SK-N-SH (cell line): ENCODE data around the gene FAM107A. TPM values are rescaled to one million over a fixed set of nuclear protein-coding genes. Genes with fewer than 3 reads are reported as not detected.

Experiments used
- CTCF ChIA-PET: fragments of 300-600, 350-600 bp; formaldehyde crosslinking; extraction: SDS; loops from one replicate; lab custom pipeline; 2021; lab: Yijun Ruan, JAX
- POLR2A ChIA-PET: fragments of 350-600 bp; sonication (Branson Sonifier 250); formaldehyde crosslinking; extraction: SDS; loops from one replicate; lab custom pipeline; 2020; ENCODE audit warnings: antibody characterized with exemption, inconsistent platforms; lab: Yijun Ruan, JAX
- DNase-seq: peaks from one replicate; pipeline ENCODE4 v3.0.0; 2012
- H2AFZ ChIP-seq: fragments of 200-600 bp; sonication (generic); 2 replicates; pipeline ENCODE4 v1.8.1; 2016; ENCODE audit warnings: antibody characterized with exemption, mild to moderate bottlenecking, low read depth
- H3F3A ChIP-seq: fragments of 200-600 bp; sonication (generic); replicated peaks from 2 replicates; pipeline ENCODE3; 2016; ENCODE audit warnings: antibody characterized with exemption, mild to moderate bottlenecking; ENCODE audit not compliant: insufficient read depth
- H3K27ac ChIP-seq, 2 experiments: fragments of 200-500 bp in 1 of 2; fragments of 200-600 bp in 1 of 2; sonication (Bioruptor generic) in 1 of 2; sonication (generic), shearing (Covaris generic) in 1 of 2; 2 replicates each; pipeline versions ENCODE4 v1.5.1 to v1.6.1; 2014 to 2016; ENCODE audit warnings: low read depth in 2 of 2, inconsistent platforms in 1 of 2, low read length in 1 of 2, mild to moderate bottlenecking in 1 of 2, mixed read lengths in 1 of 2
- H3K27me3 ChIP-seq: fragments of 200-600 bp; sonication (generic), shearing (Covaris generic); 2 replicates; pipeline ENCODE4 v1.6.1; 2016; ENCODE audit warnings: mixed run types; ENCODE audit not compliant: insufficient read depth
- H3K36me3 ChIP-seq, 2 experiments: fragments of 200-500 bp in 1 of 2; fragments of 200-600 bp in 1 of 2; sonication (Bioruptor generic) in 1 of 2; sonication (generic) in 1 of 2; replicated peaks in 1 of 2; 2 replicates each; pipeline versions ENCODE3 to v1.5.1; 2014 to 2016; ENCODE audit warnings: low read length in 1 of 2, mild to moderate bottlenecking in 1 of 2; ENCODE audit not compliant: insufficient read depth in 2 of 2, control insufficient read depth in 1 of 2
- H3K4me1 ChIP-seq, 2 experiments: fragments of 200-500 bp in 1 of 2; fragments of 200-600 bp in 1 of 2; sonication (Bioruptor generic) in 1 of 2; sonication (generic), shearing (Covaris generic) in 1 of 2; 2 replicates each; pipeline versions ENCODE4 v1.5.1 to v1.6.1; 2014 to 2016; ENCODE audit warnings: low read depth in 1 of 2, low read length in 1 of 2, mixed run types in 1 of 2; ENCODE audit not compliant: insufficient read depth in 2 of 2, control insufficient read depth in 1 of 2
- H3K4me2 ChIP-seq: fragments of 200-600 bp; sonication (generic), shearing (Covaris generic); 2 replicates; pipeline ENCODE4 v1.6.1; 2017; ENCODE audit warnings: mixed run types
- H3K4me3 ChIP-seq, 2 experiments: fragments of 200-500 bp in 1 of 2; fragments of 200-600 bp in 1 of 2; sonication (Bioruptor generic) in 1 of 2; sonication (generic), shearing (Covaris generic) in 1 of 2; 2 replicates each; pipeline versions ENCODE4 v1.5.1 to v1.8.1; 2014 to 2016; ENCODE audit warnings: low read depth in 2 of 2, inconsistent platforms in 1 of 2, low read length in 1 of 2, mild to moderate bottlenecking in 1 of 2, mixed read lengths in 1 of 2, moderate library complexity in 1 of 2
- H3K79me2 ChIP-seq: fragments of 200-600 bp; sonication (generic); 2 replicates; pipeline ENCODE4 v1.8.1; 2017; ENCODE audit warnings: mild to moderate bottlenecking; ENCODE audit not compliant: insufficient read depth
- H3K9ac ChIP-seq: fragments of 200-600 bp; sonication (generic); 2 replicates; pipeline ENCODE4 v1.6.1; 2017; ENCODE audit warnings: mixed run types
- H3K9me2 ChIP-seq: fragments of 200-600 bp; sonication (generic); 2 replicates; pipeline ENCODE4 v1.6.1; 2017; ENCODE audit warnings: mixed run types
- H3K9me3 ChIP-seq: fragments of 200-600 bp; sonication (generic); 2 replicates; pipeline ENCODE4 v1.6.1; 2017; ENCODE audit warnings: mixed run types, mild to moderate bottlenecking, moderate library complexity
- H4K20me1 ChIP-seq: fragments of 200-600 bp; sonication (generic); 2 replicates; pipeline ENCODE4 v1.6.1; 2017; ENCODE audit warnings: mild to moderate bottlenecking, mixed run types; ENCODE audit not compliant: insufficient read depth
- CHD2 ChIP-seq: fragments of 150-350 bp; IDR thresholded peaks from 2 replicates; pipeline ENCODE4 v1.6.1; 2018; ENCODE audit warnings: low read length; ENCODE audit not compliant: partially characterized antibody
- CTCF ChIP-seq: fragments of 200-600 bp; sonication (generic); IDR thresholded peaks from 2 replicates; pipeline ENCODE4 v1.6.1; 2017; ENCODE audit warnings: antibody characterized with exemption, mild to moderate bottlenecking, moderate library complexity
- EP300 ChIP-seq, 2 experiments: IDR thresholded peaks; 2 replicates each; pipeline versions ENCODE4 v1.4.0 to v1.6.1; 2012; ENCODE audit warnings: borderline replicate concordance in 1 of 2, low read depth in 1 of 2, low read length in 1 of 2
- EZH2phosphoT487 ChIP-seq: fragments of 200-600 bp; sonication (generic); IDR thresholded peaks from 2 replicates; pipeline ENCODE4 v1.6.1; 2017; ENCODE audit warnings: low read depth, mixed run types, mild to moderate bottlenecking, antibody characterized with exemption, moderate library complexity, borderline replicate concordance
- FOSL2 ChIP-seq: IDR thresholded peaks from 2 replicates; pipeline ENCODE4 v1.4.0; 2012; ENCODE audit warnings: low read depth, mild to moderate bottlenecking, moderate library complexity, borderline replicate concordance
- IRF3 ChIP-seq: fragments of 150-350 bp; IDR thresholded peaks from 2 replicates; pipeline ENCODE4 v1.6.1; 2016; ENCODE audit warnings: mild to moderate bottlenecking, low read depth, low read length
- JUND ChIP-seq: IDR thresholded peaks from 2 replicates; pipeline ENCODE4 v1.4.0; 2012
- MAX ChIP-seq: IDR thresholded peaks from 2 replicates; pipeline ENCODE4 v1.4.0; 2012; ENCODE audit warnings: low read depth
- MEF2A ChIP-seq: IDR thresholded peaks from 2 replicates; pipeline ENCODE4 v1.4.0; 2012; ENCODE audit warnings: low read depth, borderline replicate concordance
- MXI1 ChIP-seq: IDR thresholded peaks from 2 replicates; pipeline ENCODE4 v1.6.1; 2012; ENCODE audit warnings: mild to moderate bottlenecking, low read depth, low read length, improper control_type of control experiment
- NFIC ChIP-seq: IDR thresholded peaks from 2 replicates; pipeline ENCODE4 v1.4.0; 2012; ENCODE audit warnings: borderline replicate concordance
- PBX3 ChIP-seq: IDR thresholded peaks from 2 replicates; pipeline ENCODE4; 2012
- RAD21 ChIP-seq: IDR thresholded peaks from 2 replicates; pipeline ENCODE4 v1.6.1; 2012; ENCODE audit warnings: mild to moderate bottlenecking, low read length
- RCOR1 ChIP-seq: fragments of 150-350 bp; IDR thresholded peaks from 2 replicates; pipeline ENCODE4 v1.6.1; 2017; ENCODE audit warnings: antibody characterized with exemption, low read length
- SMC3 ChIP-seq: IDR thresholded peaks from 2 replicates; pipeline ENCODE4 v1.6.1; 2012; ENCODE audit warnings: low read depth, low read length, improper control_type of control experiment
- TCF12 ChIP-seq: IDR thresholded peaks from 2 replicates; pipeline ENCODE4 v1.4.0; 2012
- TEAD4 ChIP-seq: IDR thresholded peaks from 2 replicates; pipeline ENCODE4 v1.4.0; 2012; ENCODE audit warnings: mild to moderate bottlenecking, borderline replicate concordance; ENCODE audit not compliant: insufficient read depth
- USF2 ChIP-seq: fragments of 150-350 bp; IDR thresholded peaks from 2 replicates; pipeline ENCODE4 v1.6.1; 2017; ENCODE audit warnings: antibody characterized with exemption, low read length, low read depth, borderline replicate concordance
- YY1 ChIP-seq: IDR thresholded peaks from 2 replicates; pipeline ENCODE4 v1.4.0; 2012; ENCODE audit warnings: low read depth, mild to moderate bottlenecking
- ZBTB33 ChIP-seq: IDR thresholded peaks from 2 replicates; pipeline ENCODE4 v1.4.0; 2012; ENCODE audit warnings: low read depth, borderline replicate concordance
- WGBS: methylation state at CpG from one replicate; pipeline ENCODE4 v1.1.6; 2017; ENCODE audit warnings: low lambda C conversion rate; 5-methylcytosine and 5-hydroxymethylcytosine counted together
- polyA plus RNA-seq, 3 experiments: library from polyadenylated mRNA; depleted of rRNA; stranded (reverse); fragments of >200 nt; gene quantifications; 2 replicates each; pipeline ENCODE4 v1.2.3, GENCODE V29; 2012

Gene FAM107A
- polyA plus RNA-seq, 1 of the 3 experiments (the other 2 are of a cell fraction), result 0.02 TPM

- TF ChIP-seq USF2 (no peak), RCOR1 (no peak), TEAD4 (no peak), ZBTB33 (no peak), MEF2A (no peak), MAX (no peak), EZH2phosphoT487 (no peak), MXI1 (no peak), SMC3 (no peak), YY1 (no peak), RAD21 (no peak)
These were observed 14.7 kb downstream of the FAM107A start (continued) for GRCh38 chr3:58562498-58562897.

- H3K27me3 ChIP-seq, result no peaks in the 10 kb centered on the region
- H3K4me1 ChIP-seq, result peaks cover 4 to 6% of the 10 kb centered on the region in 2 experiments; a peak in 1 of 4 replicates
- no peaks in the 10 kb centered on the region for H3F3A ChIP-seq
- H4K20me1 ChIP-seq, result no peaks in the 10 kb centered on the region
- H3K9me3 ChIP-seq, result no peaks in the 10 kb centered on the region
- no peaks in the 10 kb centered on the region for H3K79me2 ChIP-seq
- ChIA-PET POLR2A (no interaction called here), CTCF (interaction anchor here (0.9 to 7.4 kb wide), 6 partner anchors 7 to 1135 kb away, joined by 3 to 67 read pairs (median 4); no protein-coding TSS in a partner anchor)
- no peak overlapping the region for H3K4me3 ChIP-seq
- H3K27ac ChIP-seq, result no peak overlapping the region
- no peak overlapping the region for H3K4me2 ChIP-seq
- no peak overlapping the region for H3K9ac ChIP-seq
- H3K9me2 ChIP-seq, result no peaks in the 10 kb centered on the region
- TF ChIP-seq JUND (peak; percentile 59), PBX3 (peak; percentile 36; the same call in 1 of the 2 replicates), CTCF (peak; percentile 63), NFIC (peak; percentile 50; the same call in 1 of the 2 replicates), MEF2A (no peak), FOSL2 (peak; percentile 44; the same call in 1 of the 2 replicates), MAX (0 out of 2 replicates have a peak, but pooled peaks have one; percentile 27), RAD21 (peak; percentile 49; the same call in 1 of the 2 replicates), TEAD4 (peak; percentile 98), IRF3 (no peak), CHD2 (no peak), TCF12 (peak; percentile 73), SMC3 (peak; percentile 33; the same call in 1 of the 2 replicates), EP300 (IDR thresholded peaks at IDR 0.05; ENCODE audit: borderline replicate concordance in 1 of 2, low read depth in 1 of 2, low read length in 1 of 2) (peak in 1 of 2 experiments; percentile 70; a peak in 1 of 4 replicates)
- H2AFZ ChIP-seq, result no peak overlapping the region
- H3K36me3 ChIP-seq, result no peaks in the 10 kb centered on the region
- 65% methylated on average over 11 of the region's 12 CpGs for WGBS
- DNase-seq, result no peak
These were observed 16.4 kb downstream of the FAM107A start for GRCh38 chr3:58560771-58561311.
